ENCODE data around the gene RIMBP2.

DNA sequence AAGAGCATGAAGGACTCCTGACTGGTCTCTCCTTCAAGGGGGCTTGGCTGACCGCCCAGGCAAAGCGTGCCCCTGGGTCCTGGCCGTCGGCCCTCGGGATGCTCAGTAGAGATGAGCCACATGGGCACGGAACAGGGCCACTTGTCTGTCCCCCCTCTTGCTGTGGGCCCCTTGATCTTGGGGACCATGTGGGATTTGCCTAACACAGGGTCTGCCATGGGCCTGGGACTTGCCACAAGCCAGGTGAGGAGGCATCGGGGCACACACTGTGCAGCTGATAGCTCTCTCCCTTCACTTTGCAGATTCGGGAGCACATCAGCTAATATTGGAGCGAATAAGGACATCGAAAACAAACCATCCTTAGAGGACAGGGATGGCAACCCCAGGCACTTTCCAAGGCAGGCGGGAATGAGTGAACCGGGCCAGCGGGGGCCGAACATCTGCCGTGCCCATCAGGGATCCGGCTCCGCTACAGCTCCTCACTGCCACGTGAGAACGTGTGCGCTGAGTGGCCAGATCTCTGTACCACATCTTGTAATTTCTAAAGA lies 290.3 kb downstream of the RIMBP2 start:
- no peak for TF ChIP-seq RFX5 (IDR thresholded peaks at IDR 0.05; ENCODE audit: low read length)
- TF ChIP-seq RAD21 (IDR thresholded peaks at IDR 0.05; ENCODE audit: low read length) = no peak
- TF ChIP-seq, protein P1, sequence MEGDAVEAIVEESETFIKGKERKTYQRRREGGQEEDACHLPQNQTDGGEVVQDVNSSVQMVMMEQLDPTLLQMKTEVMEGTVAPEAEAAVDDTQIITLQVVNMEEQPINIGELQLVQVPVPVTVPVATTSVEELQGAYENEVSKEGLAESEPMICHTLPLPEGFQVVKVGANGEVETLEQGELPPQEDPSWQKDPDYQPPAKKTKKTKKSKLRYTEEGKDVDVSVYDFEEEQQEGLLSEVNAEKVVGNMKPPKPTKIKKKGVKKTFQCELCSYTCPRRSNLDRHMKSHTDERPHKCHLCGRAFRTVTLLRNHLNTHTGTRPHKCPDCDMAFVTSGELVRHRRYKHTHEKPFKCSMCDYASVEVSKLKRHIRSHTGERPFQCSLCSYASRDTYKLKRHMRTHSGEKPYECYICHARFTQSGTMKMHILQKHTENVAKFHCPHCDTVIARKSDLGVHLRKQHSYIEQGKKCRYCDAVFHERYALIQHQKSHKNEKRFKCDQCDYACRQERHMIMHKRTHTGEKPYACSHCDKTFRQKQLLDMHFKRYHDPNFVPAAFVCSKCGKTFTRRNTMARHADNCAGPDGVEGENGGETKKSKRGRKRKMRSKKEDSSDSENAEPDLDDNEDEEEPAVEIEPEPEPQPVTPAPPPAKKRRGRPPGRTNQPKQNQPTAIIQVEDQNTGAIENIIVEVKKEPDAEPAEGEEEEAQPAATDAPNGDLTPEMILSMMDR (IDR thresholded peaks at IDR 0.05) = no peak
- no peak for TF ChIP-seq JUND (IDR thresholded peaks at IDR 0.05)
- TF ChIP-seq, protein P2, sequence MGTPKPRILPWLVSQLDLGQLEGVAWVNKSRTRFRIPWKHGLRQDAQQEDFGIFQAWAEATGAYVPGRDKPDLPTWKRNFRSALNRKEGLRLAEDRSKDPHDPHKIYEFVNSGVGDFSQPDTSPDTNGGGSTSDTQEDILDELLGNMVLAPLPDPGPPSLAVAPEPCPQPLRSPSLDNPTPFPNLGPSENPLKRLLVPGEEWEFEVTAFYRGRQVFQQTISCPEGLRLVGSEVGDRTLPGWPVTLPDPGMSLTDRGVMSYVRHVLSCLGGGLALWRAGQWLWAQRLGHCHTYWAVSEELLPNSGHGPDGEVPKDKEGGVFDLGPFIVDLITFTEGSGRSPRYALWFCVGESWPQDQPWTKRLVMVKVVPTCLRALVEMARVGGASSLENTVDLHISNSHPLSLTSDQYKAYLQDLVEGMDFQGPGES (IDR thresholded peaks at IDR 0.05; ENCODE audit: low read depth, low read length) = no peak
- TF ChIP-seq RCOR1 (IDR thresholded peaks at IDR 0.05; ENCODE audit: low read length) = no peak
- TF ChIP-seq GABPA (IDR thresholded peaks at IDR 0.05; ENCODE audit: low read depth) = no peak
- no peak for TF ChIP-seq SIN3A (IDR thresholded peaks at IDR 0.05; ENCODE audit: borderline replicate concordance, low read depth, low read length)
- no peak for TF ChIP-seq FOSL2 (IDR thresholded peaks at IDR 0.05; ENCODE audit: borderline replicate concordance, low read depth)

Measured in SK-N-SH (cell line).